ENCODE measurements around the gene MARK4. TPM values are rescaled to one million over a fixed set of nuclear protein-coding genes. Genes with fewer than 3 reads are reported as not detected.

MARK4 gene
- total RNA-seq, 1 experiment from 2014 or later, result 37.7 TPM

DNA sequence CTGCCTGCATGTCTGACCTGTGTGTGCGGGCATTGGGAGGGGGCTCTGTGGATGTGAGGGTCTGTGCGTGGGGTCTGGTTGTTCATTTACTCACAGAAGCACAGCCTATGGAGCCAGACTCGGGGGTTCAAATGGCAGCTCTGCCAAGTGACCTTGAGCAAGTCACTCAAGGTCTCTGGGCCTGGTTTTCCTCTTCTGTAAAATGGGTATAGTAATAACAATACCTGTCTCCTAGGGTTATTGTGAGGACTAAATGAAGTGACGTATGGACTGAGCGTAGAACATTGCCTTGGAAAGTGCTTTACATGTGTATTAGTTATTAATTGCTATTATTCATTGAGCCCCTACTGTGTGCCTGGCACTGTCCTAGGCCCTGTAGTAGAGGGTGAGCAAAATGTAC lies 47.2 kb downstream of the MARK4 start:
- RAD21 ChIA-PET (ENCODE audit: low non-redundant PET in 1 of 2, low total read pairs in 2 of 2, uncharacterized antibody in 2 of 2, unreplicated experiment in 2 of 2), result no interaction called here
- H3K9me3 ChIP-seq (ENCODE audit: control insufficient read depth in 1 of 2, insufficient read depth in 1 of 2, low read depth in 1 of 2, low read length in 2 of 2), result no peaks in the 10 kb centered on the region
- H4K20me1 ChIP-seq (ENCODE audit: insufficient read depth), result no peaks in the 10 kb centered on the region
- no peaks in the 10 kb centered on the region for H3K27me3 ChIP-seq (ENCODE audit: insufficient read depth, low read length)
- DNase-seq (ENCODE audit: low read depth, low spot score) (no peak), ATAC-seq (no peak)
- no peaks in the 10 kb centered on the region for H3K79me2 ChIP-seq (ENCODE audit: insufficient read depth, low read length)
- no peak overlapping the region for H3K27ac ChIP-seq (ENCODE audit: low read depth, low read length)
- no peaks in the 10 kb centered on the region for H3K36me3 ChIP-seq (ENCODE audit: control insufficient read depth in 1 of 2, insufficient read depth in 2 of 2, low read length in 2 of 2)
- H3K9me2 ChIP-seq (ENCODE audit: insufficient read depth), result no peaks in the 10 kb centered on the region
- POLR2A ChIA-PET, result no interaction called here
- intact Hi-C loops (cut with micrococcal nuclease), result no loop called here
- H3K4me1 ChIP-seq (ENCODE audit: control insufficient read depth in 1 of 2, insufficient read depth in 2 of 2, low read length in 2 of 2), result peaks cover 3 to 24% of the 10 kb centered on the region in 2 experiments; a peak in 3 of 4 replicates
- no TSS peak for BruUV-seq (replicated peaks)
- no peak overlapping the region for H3K9ac ChIP-seq (ENCODE audit: low read length)
- H3K4me2 ChIP-seq (ENCODE audit: low read length), result no peak overlapping the region
- H3K4me3 ChIP-seq (replicated peaks in 1 of 2; ENCODE audit: low read depth in 1 of 2, low read length in 2 of 2), result no peak overlapping the region
- TF ChIP-seq, protein P1, sequence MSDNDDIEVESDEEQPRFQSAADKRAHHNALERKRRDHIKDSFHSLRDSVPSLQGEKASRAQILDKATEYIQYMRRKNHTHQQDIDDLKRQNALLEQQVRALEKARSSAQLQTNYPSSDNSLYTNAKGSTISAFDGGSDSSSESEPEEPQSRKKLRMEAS (IDR thresholded peaks at IDR 0.05), result no peak
- no peak for TF ChIP-seq SRF (IDR thresholded peaks at IDR 0.05; ENCODE audit: low read depth)
- TF ChIP-seq ZFX (IDR thresholded peaks at IDR 0.05), result no peak
- no peak for TF ChIP-seq ELF1 (IDR thresholded peaks at IDR 0.05; ENCODE audit: borderline replicate concordance, low read depth)
- no peak for TF ChIP-seq CBX3 (IDR thresholded peaks at IDR 0.05; ENCODE audit: low read depth)
- TF ChIP-seq, protein P2, sequence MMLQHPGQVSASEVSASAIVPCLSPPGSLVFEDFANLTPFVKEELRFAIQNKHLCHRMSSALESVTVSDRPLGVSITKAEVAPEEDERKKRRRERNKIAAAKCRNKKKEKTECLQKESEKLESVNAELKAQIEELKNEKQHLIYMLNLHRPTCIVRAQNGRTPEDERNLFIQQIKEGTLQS (IDR thresholded peaks at IDR 0.05), result no peak
- TF ChIP-seq, protein P3, sequence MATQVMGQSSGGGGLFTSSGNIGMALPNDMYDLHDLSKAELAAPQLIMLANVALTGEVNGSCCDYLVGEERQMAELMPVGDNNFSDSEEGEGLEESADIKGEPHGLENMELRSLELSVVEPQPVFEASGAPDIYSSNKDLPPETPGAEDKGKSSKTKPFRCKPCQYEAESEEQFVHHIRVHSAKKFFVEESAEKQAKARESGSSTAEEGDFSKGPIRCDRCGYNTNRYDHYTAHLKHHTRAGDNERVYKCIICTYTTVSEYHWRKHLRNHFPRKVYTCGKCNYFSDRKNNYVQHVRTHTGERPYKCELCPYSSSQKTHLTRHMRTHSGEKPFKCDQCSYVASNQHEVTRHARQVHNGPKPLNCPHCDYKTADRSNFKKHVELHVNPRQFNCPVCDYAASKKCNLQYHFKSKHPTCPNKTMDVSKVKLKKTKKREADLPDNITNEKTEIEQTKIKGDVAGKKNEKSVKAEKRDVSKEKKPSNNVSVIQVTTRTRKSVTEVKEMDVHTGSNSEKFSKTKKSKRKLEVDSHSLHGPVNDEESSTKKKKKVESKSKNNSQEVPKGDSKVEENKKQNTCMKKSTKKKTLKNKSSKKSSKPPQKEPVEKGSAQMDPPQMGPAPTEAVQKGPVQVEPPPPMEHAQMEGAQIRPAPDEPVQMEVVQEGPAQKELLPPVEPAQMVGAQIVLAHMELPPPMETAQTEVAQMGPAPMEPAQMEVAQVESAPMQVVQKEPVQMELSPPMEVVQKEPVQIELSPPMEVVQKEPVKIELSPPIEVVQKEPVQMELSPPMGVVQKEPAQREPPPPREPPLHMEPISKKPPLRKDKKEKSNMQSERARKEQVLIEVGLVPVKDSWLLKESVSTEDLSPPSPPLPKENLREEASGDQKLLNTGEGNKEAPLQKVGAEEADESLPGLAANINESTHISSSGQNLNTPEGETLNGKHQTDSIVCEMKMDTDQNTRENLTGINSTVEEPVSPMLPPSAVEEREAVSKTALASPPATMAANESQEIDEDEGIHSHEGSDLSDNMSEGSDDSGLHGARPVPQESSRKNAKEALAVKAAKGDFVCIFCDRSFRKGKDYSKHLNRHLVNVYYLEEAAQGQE (IDR thresholded peaks at IDR 0.05; ENCODE audit: low read depth), result no peak
- TF ChIP-seq EZH2phosphoT487 (IDR thresholded peaks at IDR 0.05; ENCODE audit: borderline replicate concordance), result no peak
- no peak for TF ChIP-seq TCF7L2 (IDR thresholded peaks at IDR 0.05; ENCODE audit: borderline replicate concordance, extremely low read depth, insufficient read depth, insufficient read length)
- no peak for TF ChIP-seq YY1 (IDR thresholded peaks at IDR 0.05; ENCODE audit: extremely low read depth, insufficient replicate concordance, low read depth, low read length)
- TF ChIP-seq, protein P4, sequence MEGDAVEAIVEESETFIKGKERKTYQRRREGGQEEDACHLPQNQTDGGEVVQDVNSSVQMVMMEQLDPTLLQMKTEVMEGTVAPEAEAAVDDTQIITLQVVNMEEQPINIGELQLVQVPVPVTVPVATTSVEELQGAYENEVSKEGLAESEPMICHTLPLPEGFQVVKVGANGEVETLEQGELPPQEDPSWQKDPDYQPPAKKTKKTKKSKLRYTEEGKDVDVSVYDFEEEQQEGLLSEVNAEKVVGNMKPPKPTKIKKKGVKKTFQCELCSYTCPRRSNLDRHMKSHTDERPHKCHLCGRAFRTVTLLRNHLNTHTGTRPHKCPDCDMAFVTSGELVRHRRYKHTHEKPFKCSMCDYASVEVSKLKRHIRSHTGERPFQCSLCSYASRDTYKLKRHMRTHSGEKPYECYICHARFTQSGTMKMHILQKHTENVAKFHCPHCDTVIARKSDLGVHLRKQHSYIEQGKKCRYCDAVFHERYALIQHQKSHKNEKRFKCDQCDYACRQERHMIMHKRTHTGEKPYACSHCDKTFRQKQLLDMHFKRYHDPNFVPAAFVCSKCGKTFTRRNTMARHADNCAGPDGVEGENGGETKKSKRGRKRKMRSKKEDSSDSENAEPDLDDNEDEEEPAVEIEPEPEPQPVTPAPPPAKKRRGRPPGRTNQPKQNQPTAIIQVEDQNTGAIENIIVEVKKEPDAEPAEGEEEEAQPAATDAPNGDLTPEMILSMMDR (IDR thresholded peaks at IDR 0.05 in 2 of 3, conservative IDR thresholded peaks at IDR 0.05 in 1 of 3; ENCODE audit: borderline replicate concordance in 1 of 3, insufficient read depth in 1 of 3, low read depth in 2 of 3, low read length in 2 of 3), result no peak
- TF ChIP-seq RAD21 (IDR thresholded peaks at IDR 0.05; ENCODE audit: low read depth), result no peak
- no peak for TF ChIP-seq CEBPB (IDR thresholded peaks at IDR 0.05; ENCODE audit: low read depth)
- TF ChIP-seq POLR2A (IDR thresholded peaks at IDR 0.05; ENCODE audit: borderline replicate concordance, extremely low read depth, insufficient read depth, insufficient read length), result no peak
- TF ChIP-seq, protein P5, sequence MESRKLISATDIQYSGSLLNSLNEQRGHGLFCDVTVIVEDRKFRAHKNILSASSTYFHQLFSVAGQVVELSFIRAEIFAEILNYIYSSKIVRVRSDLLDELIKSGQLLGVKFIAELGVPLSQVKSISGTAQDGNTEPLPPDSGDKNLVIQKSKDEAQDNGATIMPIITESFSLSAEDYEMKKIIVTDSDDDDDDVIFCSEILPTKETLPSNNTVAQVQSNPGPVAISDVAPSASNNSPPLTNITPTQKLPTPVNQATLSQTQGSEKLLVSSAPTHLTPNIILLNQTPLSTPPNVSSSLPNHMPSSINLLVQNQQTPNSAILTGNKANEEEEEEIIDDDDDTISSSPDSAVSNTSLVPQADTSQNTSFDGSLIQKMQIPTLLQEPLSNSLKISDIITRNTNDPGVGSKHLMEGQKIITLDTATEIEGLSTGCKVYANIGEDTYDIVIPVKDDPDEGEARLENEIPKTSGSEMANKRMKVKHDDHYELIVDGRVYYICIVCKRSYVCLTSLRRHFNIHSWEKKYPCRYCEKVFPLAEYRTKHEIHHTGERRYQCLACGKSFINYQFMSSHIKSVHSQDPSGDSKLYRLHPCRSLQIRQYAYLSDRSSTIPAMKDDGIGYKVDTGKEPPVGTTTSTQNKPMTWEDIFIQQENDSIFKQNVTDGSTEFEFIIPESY (IDR thresholded peaks at IDR 0.05; ENCODE audit: extremely low read depth, insufficient replicate concordance, low read length), result no peak
- no peak for TF ChIP-seq ZNF274 (IDR thresholded peaks at IDR 0.05; ENCODE audit: low read depth, low read length)
- no peak for TF ChIP-seq POLR2AphosphoS5 (IDR thresholded peaks at IDR 0.05; ENCODE audit: low read depth, low read length)
- TF ChIP-seq EZH2 (IDR thresholded peaks at IDR 0.05), result no peak
- H2AFZ ChIP-seq (ENCODE audit: low read depth, low read length, poor library complexity, severe bottlenecking), result no peak overlapping the region
- CTCF ChIA-PET, result no interaction called here
